NCI-H526 (cell line): ENCODE results near the gene DDX54.
"Not testable (repeated sequence)": the region's sequence is repeated elsewhere in the genome, so short reads cannot be mapped to it uniquely, and the experiment has no call there.

Source experiments
- DNase-seq, 2 experiments: peaks; one replicate each; lab custom pipeline; 2025; lab: John Stamatoyannopoulos, UW

DDX54 gene

DNA sequence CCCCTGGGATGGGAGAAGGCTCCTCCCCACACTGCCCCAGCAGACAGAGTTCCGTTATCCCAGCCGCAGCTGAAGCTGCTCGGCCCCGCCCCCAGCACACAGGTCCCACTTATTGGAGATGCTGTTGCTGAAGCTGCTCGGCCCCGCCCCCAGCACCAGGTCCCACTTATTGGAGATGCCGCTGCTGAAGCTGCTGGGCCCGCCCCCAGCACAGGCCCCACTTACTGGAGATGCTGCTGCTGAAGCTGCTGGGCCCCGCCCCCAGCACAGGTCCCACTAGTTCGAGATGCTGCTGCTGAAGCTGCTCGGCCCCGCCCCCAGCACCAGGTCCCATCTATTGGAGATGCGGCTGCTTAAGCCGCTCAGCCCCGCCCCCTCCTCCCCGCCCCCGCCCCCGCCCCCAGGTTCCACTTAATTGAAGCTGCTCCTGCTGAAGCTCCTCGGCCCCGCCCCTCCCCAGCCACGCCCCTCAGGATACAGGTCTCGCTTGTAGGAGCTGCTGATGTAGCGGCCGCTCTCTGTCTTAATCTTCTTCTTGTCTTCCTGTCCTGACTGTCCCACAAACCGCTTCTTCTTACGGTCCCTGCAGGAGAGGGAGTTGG is 23.8 kb downstream of the DDX54 start:
- peak; percentile 95 to 96 for DNase-seq

DNA sequence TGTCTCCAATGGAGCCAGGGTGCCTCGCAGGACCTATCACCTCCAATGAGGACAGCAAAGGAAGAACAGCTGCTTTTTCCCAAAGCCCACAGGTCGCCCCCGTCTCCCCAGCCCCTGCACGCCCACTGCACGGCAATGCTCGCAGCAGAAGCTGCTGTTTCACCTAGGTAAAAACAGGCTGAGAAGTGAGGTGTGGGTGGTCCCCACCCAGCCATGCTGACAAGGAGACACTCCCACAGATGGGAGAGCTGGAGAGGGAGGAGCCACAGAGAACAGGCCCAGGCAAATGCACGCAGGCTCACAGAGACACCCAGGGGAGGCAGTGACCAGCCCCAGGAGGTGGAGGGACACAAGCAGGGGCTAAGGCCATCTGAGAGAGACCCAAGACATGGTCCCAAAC is 25.3 kb downstream of the DDX54 start:
- no peak for DNase-seq

DNA sequence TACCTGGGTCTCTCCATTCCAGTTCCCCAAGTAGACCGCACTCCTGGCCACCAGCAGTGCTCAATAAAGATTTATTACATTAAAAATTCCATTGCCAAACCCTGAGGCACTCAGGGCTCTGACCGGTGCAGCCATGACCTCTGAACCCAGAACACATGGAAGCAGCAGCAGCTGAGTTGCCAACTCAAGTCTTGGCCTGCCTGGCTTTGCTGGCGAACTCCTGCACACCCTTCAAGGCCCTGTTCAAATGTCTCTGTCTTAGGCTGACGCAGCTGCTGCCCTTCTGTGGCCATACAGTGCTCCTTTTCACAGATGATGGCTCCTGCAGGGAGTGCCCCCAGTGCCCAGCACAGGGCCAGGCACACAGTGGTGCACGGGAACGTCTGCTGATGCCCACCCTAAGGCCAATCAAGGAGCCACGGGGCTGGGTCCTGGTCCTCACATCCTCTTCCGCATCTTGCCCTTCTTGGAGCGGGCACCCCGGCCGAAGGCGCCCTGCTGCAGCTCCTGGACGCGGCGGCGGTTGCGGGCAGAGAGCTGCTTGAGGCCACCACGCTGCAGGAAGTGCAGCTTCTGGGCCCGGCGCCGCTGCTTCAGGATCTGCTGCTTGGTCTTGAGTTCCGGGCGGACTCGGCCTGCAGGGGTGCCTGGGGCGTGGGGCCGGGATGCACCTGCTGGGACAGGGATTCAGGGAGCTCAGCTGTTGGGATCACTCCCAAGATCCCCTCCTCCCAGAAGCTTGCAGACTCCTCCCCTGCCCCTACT is 26.7 kb downstream of the DDX54 start:
- no peak for DNase-seq

DNA sequence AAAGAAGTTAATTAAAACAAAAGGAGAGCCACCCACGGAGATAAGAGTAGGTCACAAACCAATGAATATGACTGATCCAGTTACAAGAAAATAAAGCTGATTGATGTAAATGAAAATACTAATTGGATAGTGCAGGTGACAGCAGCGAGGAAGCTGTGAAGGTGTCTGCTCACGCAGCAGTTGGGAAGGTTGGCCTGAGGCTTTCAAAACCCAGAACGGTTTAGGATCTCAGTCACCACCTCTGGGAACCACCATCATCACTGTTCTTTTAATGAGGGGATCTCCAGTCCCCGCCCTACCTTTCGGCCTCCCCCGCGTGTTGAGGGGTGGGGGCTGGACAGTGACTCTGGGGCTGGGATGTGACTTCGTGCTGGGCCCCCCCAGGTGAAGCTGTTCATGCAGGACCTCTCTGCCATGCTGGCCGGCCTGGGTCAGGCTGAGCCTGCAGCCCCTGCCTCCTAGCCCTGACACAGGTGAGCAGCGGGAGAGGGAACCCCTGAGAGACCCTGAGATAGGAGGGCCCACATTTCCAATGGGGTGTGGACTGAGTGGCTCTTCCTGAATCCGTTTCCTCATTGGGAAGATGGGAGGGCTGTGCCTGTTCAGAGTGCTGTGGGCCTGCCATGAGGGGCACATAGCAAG is 27.9 kb downstream of the DDX54 start:
- no peak for DNase-seq

DNA sequence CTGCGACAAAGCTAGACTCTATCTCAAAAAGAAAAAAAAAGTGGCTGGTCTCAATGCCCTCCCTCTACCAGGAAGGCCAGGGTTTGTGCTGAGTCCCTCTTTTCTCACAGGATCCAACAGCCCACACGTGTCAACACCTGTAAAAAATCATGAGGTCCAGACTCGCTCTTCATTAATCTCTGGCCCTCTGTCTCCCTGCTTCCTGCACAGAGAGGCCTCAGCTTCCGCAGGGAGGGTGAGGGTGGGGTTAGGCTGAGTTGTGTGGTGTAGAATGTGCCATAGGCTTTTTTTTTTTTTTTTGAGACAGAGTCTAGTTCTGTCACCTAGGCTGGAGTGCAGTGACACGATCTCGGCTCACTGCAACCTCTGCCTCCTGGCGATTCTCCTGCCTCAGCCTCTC is 29.6 kb downstream of the DDX54 start:
- DNase-seq = no peak

DNA sequence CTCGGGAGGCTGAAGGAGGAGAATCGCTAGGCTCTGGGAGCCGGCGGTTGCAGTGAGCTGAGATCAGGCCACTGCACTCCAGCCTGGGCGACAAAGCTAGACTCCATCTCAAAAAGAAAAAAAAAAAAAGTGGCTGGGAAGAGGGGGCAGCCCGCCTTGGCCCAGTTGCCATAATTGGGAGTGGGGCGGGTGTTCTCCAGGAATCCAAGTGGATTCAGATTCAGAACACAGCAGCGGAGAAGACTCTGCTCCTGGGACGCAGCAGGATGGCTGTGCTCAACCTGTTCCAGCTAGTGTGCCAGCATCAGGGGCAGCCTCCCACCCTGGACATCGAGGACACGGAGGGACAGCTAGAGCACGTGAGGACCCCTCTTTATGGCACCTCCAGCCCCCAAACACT is 30.2 kb downstream of the DDX54 start:
- no peak for DNase-seq

DNA sequence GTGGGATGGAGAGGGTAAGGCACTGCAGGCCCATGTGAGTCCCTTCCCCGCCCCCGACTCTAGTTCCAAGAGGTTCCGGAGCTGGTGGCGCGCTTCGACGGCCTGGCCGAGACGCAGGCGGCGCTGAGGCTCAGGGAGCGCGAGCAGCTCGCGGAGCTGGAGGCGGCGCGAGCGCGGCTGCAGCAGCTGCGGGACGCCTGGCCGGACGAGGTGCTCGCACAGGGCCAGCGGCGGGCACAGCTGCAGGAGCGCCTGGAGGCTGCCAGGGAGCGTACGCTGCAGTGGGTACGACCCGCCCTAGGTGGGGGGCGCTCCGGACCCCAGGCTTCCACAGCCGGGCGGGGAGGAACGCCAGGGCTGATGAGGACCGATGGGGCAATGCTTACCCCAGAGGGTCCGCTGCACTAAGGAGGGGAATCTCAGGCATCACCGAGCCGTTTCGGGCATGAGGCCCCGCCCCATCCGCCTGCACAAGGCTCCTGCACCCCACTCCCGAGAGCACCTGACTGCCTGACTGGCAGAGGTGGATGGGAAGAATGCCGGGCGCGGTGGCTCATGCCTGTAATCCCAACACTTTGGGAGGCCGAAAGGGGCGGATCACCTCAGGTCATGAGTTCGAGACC is 30.8 kb downstream of the DDX54 start:
- DNase-seq = peak in 1 of 2 experiments; percentile 76

DNA sequence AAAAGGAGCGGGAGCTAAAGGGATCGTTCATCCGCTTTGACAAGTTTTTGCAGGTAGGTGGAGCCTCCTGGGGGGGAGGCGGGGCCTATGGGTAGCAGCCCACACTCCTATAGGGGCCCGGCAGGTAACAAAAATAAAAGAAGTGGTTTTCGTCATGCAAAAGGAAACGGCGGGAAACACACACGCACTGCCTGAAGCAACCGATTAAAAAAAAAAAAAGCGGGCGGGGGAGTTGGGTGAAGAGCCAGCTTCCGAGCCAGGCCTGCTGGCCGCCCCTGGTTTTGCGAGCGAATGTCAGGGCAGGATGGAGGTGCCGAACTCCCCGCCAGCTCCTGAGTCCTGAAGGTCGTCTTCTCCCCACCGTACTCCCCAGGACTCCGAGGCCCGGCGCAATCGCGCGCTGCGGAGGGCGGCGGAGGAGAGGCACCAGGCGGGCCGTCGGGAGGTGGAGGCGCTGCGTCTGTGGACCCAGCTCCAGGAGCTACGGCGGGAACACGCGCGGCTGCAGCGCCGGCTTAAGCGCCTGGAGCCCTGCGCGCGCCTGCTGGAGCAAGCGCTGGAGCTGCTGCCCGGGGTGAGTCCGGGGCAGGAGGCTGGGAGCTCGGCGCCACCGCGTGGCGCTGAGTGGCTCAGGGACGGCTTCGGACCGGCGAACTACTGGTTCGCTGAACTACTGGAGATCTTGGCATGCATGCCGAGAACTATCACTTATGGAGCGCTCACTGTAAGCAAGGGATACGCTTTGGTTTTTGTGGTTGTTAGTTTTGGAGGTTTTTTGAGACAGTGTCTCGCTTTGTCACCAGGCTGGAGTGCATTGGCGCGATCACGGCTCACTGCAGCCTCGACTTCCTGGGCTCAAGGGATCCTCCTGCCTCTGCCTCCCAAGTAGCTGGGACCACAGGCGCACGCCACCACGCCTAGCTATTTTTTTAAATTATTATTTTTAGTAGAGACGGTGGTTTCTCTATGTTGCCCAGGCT is 32.2 kb downstream of the DDX54 start:
- peak; percentile 23 to 86 for DNase-seq

DNA sequence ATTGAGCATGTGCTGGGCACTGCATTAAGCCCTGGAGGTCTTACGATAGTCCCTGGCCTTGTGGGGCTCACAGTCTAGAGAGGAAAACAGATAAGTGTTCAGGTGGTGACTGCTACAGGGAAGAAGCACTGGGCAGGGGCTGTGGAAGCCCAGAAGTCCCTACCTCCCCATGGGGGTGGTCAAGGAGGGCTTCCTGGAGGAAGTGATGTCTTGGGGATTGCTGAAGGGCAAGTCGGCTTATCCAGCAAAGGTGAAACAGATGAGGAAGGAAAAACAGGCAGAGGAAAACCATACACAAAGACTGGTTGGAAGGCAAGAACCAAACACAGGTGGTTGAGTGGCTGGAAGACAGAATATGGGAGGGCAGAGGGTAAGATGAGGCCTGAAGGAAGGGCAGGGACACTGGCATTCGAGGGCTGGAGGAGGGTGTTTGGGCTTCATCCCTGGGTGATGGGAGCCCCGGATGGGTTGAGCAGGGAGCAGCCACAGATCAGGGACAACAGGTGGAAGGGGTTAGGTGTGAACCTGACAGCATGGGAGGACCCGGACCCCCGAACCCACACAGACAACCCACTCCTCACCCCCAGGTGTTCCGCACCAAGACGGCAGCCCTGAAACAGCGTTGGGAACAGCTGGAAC is 33.0 kb downstream of the DDX54 start:
- DNase-seq = no peak

DNA sequence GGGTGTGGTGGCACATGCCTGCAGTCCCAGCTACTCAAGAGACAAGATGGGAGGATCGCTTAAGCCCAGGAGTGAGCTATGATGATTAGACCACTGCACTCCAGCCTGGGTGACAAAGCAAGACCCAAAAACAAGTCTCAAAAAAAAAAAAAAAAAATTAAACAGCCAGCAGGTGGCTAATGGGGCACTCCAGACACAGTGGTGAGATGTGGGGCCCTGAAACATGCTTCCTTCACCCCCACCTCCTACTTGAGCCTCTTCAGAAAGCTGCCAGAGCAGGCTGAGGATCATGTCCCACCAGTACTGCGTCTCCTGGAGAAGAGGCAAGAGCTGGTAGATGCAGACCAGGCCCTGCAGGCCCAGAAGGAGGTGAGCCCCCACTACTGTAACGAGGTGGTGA is 33.6 kb downstream of the DDX54 start:
- no peak for DNase-seq

DNA sequence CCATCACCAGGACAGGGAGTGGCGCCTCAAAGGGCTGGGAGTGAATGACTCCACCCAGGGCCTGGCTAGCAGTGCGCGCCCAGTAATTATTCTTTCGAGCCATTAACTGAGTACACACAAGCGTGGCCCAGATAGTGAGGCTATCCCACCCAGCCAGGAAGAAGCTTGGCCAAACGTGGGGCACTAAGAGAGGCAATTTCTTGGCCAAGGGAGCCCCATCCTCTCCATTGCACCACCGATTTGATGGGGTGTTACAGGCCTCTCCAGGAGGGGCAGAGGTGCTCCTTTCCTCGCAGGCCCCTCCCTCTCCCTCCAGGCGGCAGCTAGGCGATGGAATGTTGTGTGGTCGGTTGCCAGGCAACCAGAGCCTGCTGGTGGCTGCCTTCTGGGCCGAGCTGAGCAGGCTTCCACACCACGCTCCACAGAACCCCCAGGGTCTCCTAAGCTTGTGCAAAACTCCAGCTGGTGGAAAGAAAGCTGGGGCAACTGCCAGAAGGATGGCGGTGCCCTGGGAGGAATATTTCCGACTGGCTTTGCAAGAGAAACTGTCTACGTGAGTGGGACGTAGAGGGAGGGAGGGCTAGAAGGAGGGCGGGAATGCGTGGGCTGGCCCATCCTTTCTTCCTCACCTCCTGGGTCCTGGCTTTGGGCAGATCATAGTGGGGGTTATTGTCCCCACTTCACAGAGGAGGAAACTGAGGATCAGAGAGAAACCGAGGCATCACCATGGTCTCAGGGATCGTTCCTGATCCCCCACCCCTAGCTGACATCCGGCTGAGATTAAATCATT is 35.7 kb downstream of the DDX54 start, which contains the start of gene CFAP73:
CFAP73 (plus strand) TSS at position 364 of the 790 bp plus-strand sequence; CDS start at position 498, 134 bp downstream.
- peak; percentile 87 to 90 for DNase-seq

DNA sequence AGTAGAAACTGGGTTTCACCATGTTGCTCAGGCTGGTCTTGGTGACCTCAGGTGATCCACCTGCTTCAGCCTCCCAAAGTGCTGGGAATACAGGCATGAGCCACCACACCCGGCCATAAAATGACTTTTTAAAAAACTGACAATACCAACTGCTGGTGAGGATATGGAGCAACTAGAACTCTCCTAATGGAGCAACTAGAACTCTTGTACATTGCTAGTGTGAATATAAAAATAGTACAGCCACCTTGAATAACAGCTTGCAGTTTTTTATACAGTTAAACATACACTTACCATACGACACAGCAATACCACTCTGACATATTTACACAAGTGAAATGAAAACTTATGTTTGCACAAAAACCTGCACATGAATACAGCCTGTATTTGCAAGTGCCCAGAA is 38.3 kb downstream of the DDX54 start:
- DNase-seq = no peak

DNA sequence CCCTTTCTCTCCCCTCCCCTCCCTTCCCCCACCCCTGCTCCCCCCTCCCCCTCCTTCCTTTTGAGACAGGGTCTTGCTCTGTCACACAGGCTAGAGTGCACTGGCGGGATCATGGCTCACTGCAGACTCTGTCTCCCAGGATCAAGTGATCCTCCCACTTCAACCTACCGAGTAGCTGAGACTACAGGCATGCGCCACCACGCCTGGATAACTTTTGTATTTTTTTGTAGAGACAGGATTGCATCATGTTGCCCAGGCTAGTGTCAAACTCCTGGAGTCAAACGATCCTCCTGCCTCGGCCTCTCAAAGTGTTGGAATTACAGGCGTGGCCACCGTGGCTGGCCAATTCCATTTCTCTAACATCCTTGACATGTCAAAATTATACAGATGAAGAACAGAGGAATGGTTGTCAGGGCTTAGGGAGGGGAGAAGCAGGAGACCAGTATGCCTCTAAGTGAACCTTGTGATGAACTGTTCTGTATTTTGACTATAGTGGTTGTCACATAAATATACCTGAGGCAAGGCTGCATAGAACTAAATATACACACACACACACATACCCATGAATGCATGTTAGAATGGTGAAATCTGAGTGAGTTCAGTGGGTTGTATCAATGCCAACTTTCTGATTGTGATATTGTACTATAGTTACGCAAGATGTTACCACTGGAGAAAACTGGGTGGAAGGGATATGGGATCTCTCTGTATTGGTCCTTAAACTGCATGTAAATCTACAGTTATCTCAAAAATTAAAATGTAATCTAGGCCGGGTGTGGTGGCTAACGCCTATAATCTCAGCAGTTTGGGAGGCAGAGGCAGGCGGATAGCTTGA is 39.3 kb downstream of the DDX54 start:
- DNase-seq = no peak

DNA sequence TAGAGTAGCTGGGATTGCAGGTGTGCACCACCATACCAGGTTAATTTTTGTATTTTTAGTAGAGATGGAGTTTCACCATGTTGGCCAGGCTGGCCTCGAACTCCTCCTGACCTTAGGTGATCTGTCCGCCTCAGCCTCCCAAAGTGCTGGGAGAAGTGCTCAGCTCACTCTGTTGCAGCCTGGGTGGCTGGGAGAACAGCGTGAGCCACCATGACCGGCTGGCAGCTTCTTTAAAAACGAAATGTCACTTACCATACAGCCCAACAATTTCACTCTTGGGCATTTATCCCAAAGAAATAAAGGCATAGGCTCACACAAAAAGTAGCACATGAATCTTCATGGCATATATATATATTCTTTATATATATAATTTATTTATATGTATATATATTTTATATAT is 40.5 kb downstream of the DDX54 start:
- DNase-seq = no peak

DNA sequence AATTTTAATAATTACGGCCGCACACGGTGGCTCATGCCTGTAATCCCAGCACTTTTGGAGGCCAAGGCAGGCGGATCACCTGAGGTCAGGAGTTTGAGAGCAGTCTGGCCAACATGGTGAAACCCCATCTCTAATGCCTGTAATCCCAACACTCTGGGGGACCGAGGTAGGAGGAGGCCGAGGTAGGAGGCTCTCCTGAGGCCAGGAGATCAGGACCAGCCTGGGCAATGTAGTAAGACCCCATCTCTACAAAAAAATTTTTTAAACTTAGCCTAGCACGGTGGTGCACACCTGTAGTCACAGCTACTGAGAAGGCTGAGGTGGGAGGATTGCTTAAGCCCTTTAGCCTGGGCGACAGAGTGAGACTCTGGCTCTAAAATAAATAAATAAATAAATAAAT is 41.3 kb downstream of the DDX54 start:
- no peak for DNase-seq

DNA sequence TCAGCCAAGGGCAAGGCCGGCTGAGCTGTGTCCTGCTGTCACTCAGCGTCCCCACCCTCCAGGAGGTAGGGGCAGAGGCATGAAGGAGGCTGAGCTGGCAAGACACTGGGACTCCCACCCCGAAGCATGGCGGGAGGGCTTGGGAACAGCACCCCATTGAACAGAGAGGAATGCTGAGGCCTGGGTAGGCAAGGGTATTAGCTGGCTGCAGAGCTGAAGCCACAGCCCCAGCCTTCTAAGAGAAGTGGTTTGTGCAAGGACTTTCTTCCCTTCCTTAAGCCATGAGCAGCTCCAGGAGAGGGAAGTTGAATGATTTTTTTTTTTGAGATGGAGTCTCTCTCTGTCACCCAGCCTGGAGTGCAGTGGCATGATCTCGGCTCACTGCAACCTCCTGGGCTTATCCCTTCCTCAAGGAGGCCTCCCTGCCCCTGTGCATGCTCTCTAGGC is 42.4 kb downstream of the DDX54 start:
- no peak for DNase-seq

DNA sequence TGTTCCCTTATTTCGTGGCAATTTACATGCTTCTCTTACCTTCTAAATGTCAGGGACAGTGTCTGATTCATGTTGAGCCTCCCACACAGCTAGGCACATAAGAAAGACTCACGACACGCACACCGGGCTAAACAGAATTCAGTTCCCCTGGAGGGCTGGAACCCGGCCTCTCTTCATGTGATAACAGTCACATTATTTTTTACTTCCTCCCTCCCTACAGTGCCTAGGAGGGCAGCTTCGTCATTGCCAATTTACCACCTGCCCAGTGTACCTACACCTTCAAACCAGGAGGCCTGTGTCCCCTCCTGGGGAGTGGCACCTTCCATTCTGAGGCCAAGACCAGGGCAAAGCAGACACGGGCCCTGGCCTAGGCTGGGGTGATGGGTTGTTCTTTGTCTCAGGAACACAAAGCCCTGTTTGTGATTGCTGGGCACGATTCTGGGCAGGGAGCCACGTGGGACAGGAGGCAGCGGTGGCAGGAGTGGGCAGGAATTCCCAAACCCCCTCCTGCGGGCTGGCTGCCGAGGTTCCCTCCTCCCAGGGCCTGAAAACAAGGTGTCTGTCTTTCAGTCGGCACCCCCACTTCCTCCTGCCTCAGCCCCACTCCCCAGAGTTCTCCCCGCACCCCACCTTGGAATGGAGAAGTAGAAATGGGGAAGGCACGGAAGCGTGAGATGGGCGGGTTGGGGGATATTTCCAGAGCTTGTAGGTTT is 42.9 kb downstream of the DDX54 start:
- peak in 1 of 2 experiments; percentile 12 for DNase-seq

DNA sequence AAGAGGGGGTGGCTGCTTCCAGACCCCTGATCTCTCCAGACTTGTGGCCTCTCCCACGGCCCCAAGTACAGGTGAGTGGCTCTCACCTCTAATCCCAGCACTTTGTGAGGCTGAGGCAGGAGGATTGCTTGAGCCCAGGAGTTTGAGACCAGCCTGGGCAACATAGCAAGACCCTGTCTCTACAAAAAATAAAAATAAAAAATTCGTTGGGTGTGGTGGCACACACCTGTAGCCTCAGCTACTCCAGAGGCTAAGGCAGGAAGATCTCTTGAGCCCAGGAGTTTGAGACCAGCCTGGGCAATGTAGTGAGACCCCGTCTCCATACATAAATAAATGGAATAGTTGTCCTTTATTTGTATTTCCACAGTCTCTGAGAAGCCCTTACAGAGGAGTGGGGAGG is 43.6 kb downstream of the DDX54 start:
- not testable (repeated sequence) for DNase-seq

DNA sequence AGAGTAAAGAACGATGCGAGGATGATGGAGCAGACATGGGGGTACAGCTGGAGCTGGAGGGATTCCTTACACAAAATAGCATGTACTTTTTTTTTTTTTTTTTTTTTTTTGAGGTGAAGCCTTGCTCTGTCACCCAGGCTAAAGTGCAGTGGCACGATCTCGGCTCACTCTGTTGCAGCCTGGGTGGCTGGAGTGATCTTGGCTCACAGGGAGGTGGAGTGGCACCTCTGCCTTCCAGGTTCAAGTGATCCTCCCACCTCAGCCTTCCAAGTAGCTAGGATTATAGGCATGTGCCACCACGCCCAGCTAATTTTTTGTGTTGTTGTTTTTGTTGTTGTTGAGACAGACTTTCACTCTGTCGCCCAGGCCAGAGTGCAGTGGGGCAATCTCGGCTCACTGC is 44.6 kb downstream of the DDX54 start:
- DNase-seq = no peak
